ENCODE results near the gene THAP8.

DNA sequence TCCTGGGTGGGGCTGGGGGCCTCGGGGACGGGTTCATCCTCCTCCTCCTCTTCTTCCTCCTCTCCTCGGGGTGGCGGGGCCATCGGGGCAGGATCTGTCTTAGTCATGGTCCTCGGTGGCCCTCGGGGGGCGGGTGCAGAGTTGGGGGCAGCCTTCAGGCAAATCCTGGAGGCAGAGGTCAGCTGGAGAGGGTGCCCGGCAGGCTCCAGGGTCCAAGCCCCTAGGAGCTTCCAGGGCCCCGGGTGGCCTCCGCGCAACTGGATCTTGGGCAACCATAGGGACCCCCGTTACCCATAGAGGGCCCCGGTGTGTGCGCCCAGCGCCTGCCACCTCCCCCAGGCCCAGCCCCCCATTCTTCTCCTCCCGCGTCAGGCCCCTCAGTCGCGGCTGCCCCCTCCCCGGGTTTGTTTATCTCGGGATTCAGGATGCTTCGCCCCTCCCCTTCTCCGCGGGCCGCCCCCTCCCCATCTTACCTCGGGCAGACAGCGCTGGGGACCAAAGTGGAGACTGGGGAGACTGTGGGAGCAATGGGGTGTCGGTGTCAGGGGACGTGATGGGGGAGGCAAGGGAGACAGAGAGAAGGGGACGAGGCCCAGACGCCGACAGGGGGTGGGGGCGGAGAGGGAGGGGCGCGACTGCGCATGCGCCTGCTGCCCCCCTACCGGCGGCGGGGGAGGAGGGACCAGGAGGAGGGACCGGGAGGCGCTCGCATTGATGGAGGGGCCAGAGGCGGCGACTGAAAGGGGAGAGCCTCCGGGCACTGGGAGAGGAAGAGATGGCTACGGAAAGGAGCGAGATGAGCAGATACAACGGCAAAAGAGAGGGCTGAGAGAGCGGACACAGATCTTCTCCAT lies 21.6 kb downstream of the THAP8 start, which contains the start of gene CLIP3:
- TF ChIP-seq TARDBP (IDR thresholded peaks at IDR 0.05): no peak
- no peak for TF ChIP-seq ZNF384 (IDR thresholded peaks at IDR 0.05)
- TF ChIP-seq CTBP1 (IDR thresholded peaks at IDR 0.05; ENCODE audit: borderline replicate concordance): no peak
- no peak for TF ChIP-seq HDGF (IDR thresholded peaks at IDR 0.05; ENCODE audit: borderline replicate concordance)
- no peak for TF ChIP-seq LEF1 (IDR thresholded peaks at IDR 0.05; ENCODE audit: borderline replicate concordance)
- no peak for TF ChIP-seq ELF4 (IDR thresholded peaks at IDR 0.05)
- TF ChIP-seq, protein P1, sequence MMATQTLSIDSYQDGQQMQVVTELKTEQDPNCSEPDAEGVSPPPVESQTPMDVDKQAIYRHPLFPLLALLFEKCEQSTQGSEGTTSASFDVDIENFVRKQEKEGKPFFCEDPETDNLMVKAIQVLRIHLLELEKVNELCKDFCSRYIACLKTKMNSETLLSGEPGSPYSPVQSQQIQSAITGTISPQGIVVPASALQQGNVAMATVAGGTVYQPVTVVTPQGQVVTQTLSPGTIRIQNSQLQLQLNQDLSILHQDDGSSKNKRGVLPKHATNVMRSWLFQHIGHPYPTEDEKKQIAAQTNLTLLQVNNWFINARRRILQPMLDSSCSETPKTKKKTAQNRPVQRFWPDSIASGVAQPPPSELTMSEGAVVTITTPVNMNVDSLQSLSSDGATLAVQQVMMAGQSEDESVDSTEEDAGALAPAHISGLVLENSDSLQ (IDR thresholded peaks at IDR 0.05): no peak
- no peak for TF ChIP-seq SP1 (IDR thresholded peaks at IDR 0.05)
- TF ChIP-seq FOXA1 (IDR thresholded peaks at IDR 0.05): no peak
- no peak for TF ChIP-seq NFRKB (IDR thresholded peaks at IDR 0.05)
- TF ChIP-seq FOXM1 (IDR thresholded peaks at IDR 0.05; ENCODE audit: borderline replicate concordance): no peak
- no peak for TF ChIP-seq BHLHE40 (IDR thresholded peaks at IDR 0.05; ENCODE audit: borderline replicate concordance)
- no peak for TF ChIP-seq FOXK2 (IDR thresholded peaks at IDR 0.05)
